ENCODE measurements around the gene TXNDC2. TPM values are rescaled to one million over a fixed set of nuclear protein-coding genes. Genes with fewer than 3 reads are reported as not detected.

Gene TXNDC2
- not detected for total RNA-seq
- total RNA-seq (2013) = 0.05 TPM

- Mint-ChIP-seq H3K9me3 (no peaks in the 10 kb centered on the region), H3K27me3 (ENCODE audit: low read depth in 2 of 2) (no peaks in the 10 kb centered on the region), H3K4me1 (no peaks in the 10 kb centered on the region), H3K4me3 (no peak within 1 kb of the TSS), H3K36me3 (no peaks in the 10 kb centered on the region), H3K27ac (no peak within 1 kb of the TSS)
- H3K36me3 ChIP-seq (ENCODE audit: control insufficient read depth, insufficient read depth, low read length) = no peaks in the 10 kb centered on the region
- intact Hi-C loops (cut with micrococcal nuclease) = no loop called here
- ATAC-seq (no peak), DNase-seq (no peak)
- no peak within 1 kb of the TSS for H3K27ac ChIP-seq (ENCODE audit: low read length)
- no peaks in the 10 kb centered on the region for H3K27me3 ChIP-seq (ENCODE audit: control insufficient read depth, insufficient read depth, low read length)
- WGBS (ENCODE audit: insufficient coverage) = 86% methylated on average over 7 of the region's 8 CpGs
- H3K4me1 ChIP-seq (ENCODE audit: control insufficient read depth, insufficient read depth, low read length) = no peaks in the 10 kb centered on the region
- H3K9me3 ChIP-seq (ENCODE audit: control insufficient read depth, insufficient read depth, low read length) = no peaks in the 10 kb centered on the region
- TF ChIP-seq CTCF (IDR thresholded peaks at IDR 0.05) = no peak
- no peak within 1 kb of the TSS for H3K4me3 ChIP-seq (ENCODE audit: low read length)
Measured at GRCh38 chr18:9885170-9886004, at the start of gene TXNDC2. TSS of gene TXNDC2 (plus strand) at chr18:9885973. CDS start at chr18:9886681, 708 bp downstream.

- Mint-ChIP-seq H3K4me1 (no peaks in the 10 kb centered on the region), H3K9me3 (no peaks in the 10 kb centered on the region), H3K36me3 (no peaks in the 10 kb centered on the region), H3K27me3 (ENCODE audit: low read depth in 2 of 2) (peaks cover 5 to 11% of the 10 kb centered on the region in 2 donors), H3K27ac (no peak overlapping the region), H3K4me3 (no peak overlapping the region)
- Histone ChIP-seq H3K27me3 (ENCODE audit: control insufficient read depth, insufficient read depth, low read length) (no peaks in the 10 kb centered on the region), H3K4me3 (ENCODE audit: low read length) (no peak overlapping the region), H3K4me1 (ENCODE audit: control insufficient read depth, insufficient read depth, low read length) (no peaks in the 10 kb centered on the region), H3K36me3 (ENCODE audit: control insufficient read depth, insufficient read depth, low read length) (no peaks in the 10 kb centered on the region), H3K27ac (ENCODE audit: low read length) (no peak overlapping the region), H3K9me3 (ENCODE audit: control insufficient read depth, insufficient read depth, low read length) (no peaks in the 10 kb centered on the region)
- 82% methylated on average over 10 of the region's 10 CpGs for WGBS (ENCODE audit: insufficient coverage)
- no peak for ATAC-seq
- intact Hi-C loops (cut with micrococcal nuclease) = no loop called here
- DNase-seq = no peak
- no peak for TF ChIP-seq CTCF (IDR thresholded peaks at IDR 0.05)
Measured at GRCh38 chr18:9838144-9838877, 47.5 kb upstream of the TXNDC2 start.

GRCh38 chr18:9839211-9839610 lies 46.6 kb upstream of the TXNDC2 start:
- Mint-ChIP-seq H3K9me3 (no peaks in the 10 kb centered on the region), H3K36me3 (no peaks in the 10 kb centered on the region), H3K27me3 (ENCODE audit: low read depth in 2 of 2) (peaks cover 8 to 11% of the 10 kb centered on the region in 2 donors), H3K4me1 (no peaks in the 10 kb centered on the region), H3K4me3 (no peak overlapping the region), H3K27ac (no peak overlapping the region)
- ATAC-seq (no peak), DNase-seq (no peak)
- WGBS (ENCODE audit: insufficient coverage) = 90% methylated on average over 8 of the region's 8 CpGs
- no peaks in the 10 kb centered on the region for H3K27me3 ChIP-seq (ENCODE audit: control insufficient read depth, insufficient read depth, low read length)
- no peak overlapping the region for H3K4me3 ChIP-seq (ENCODE audit: low read length)
- intact Hi-C loops (cut with micrococcal nuclease) = no loop called here
- H3K4me1 ChIP-seq (ENCODE audit: control insufficient read depth, insufficient read depth, low read length) = no peaks in the 10 kb centered on the region
- no peak for TF ChIP-seq CTCF (IDR thresholded peaks at IDR 0.05)
- no peak overlapping the region for H3K27ac ChIP-seq (ENCODE audit: low read length)
- H3K9me3 ChIP-seq (ENCODE audit: control insufficient read depth, insufficient read depth, low read length) = no peaks in the 10 kb centered on the region
- H3K36me3 ChIP-seq (ENCODE audit: control insufficient read depth, insufficient read depth, low read length) = no peaks in the 10 kb centered on the region
